GM21786 (cell line): ENCODE results near the gene EN1.

Experiments
- ATAC-seq: cut with Tn5 transposase; IDR thresholded peaks from one replicate; pipeline ENCODE4 v1.9.1; 2021; ENCODE audit not compliant: unreplicated experiment

Gene EN1

GRCh38 chr2:118846953-118847761 lies at the start of gene EN1:
EN1 (minus strand) TSS chr2:118847648; CDS start chr2:118847167, 481 bp downstream.
- no peak for ATAC-seq

GRCh38 chr2:118893100-118893499 lies 45.7 kb upstream of the EN1 start:
- ATAC-seq = no peak

- ATAC-seq = no peak
These were observed 42.5 kb upstream of the EN1 start for GRCh38 chr2:118889995-118890394.

- no peak for ATAC-seq
These were observed 36.3 kb upstream of the EN1 start for GRCh38 chr2:118883792-118884191.

- peak; percentile 75 for ATAC-seq
These were observed 35.4 kb upstream of the EN1 start for GRCh38 chr2:118882693-118883336.

- ATAC-seq = peak; percentile 90
These were observed 34.2 kb upstream of the EN1 start for GRCh38 chr2:118881490-118882129.

- ATAC-seq = no peak
These were observed 33.1 kb upstream of the EN1 start for GRCh38 chr2:118880501-118880900.

GRCh38 chr2:118878531-118879149 lies 31.2 kb upstream of the EN1 start:
- ATAC-seq = no peak

- no peak for ATAC-seq
These were observed 27.9 kb upstream of the EN1 start for GRCh38 chr2:118875318-118875717.

GRCh38 chr2:118874324-118874723 lies 26.9 kb upstream of the EN1 start:
- ATAC-seq = no peak

GRCh38 chr2:118865106-118865505 lies 17.7 kb upstream of the EN1 start:
- ATAC-seq = peak; percentile 97

- no peak for ATAC-seq
These were observed 16.8 kb upstream of the EN1 start for GRCh38 chr2:118864207-118864606.

GRCh38 chr2:118861731-118862130 lies 14.3 kb upstream of the EN1 start:
- ATAC-seq = no peak

GRCh38 chr2:118861242-118861641 lies 13.8 kb upstream of the EN1 start:
- ATAC-seq = no peak

- no peak for ATAC-seq
These were observed 13.1 kb upstream of the EN1 start for GRCh38 chr2:118860506-118860905.

GRCh38 chr2:118859157-118859770 lies 11.8 kb upstream of the EN1 start:
- ATAC-seq = no peak

GRCh38 chr2:118858485-118859156 lies 11.2 kb upstream of the EN1 start:
- no peak for ATAC-seq

GRCh38 chr2:118857677-118858484 lies 10.4 kb upstream of the EN1 start:
- no peak for ATAC-seq

- no peak for ATAC-seq
These were observed 9.7 kb upstream of the EN1 start for GRCh38 chr2:118856978-118857676.
